GM12872 (cell line): ENCODE measurements around the gene SNTA1.

Source experiments
- TF ChIP-seq, protein P1 (sequence below): IDR thresholded peaks from 3 replicates; pipeline ENCODE4 v1.5.1; 2011; ENCODE audit warnings: low read depth, mild to moderate bottlenecking, low read length, moderate library complexity; ENCODE audit not compliant: insufficient read depth

Gene SNTA1

DNA sequence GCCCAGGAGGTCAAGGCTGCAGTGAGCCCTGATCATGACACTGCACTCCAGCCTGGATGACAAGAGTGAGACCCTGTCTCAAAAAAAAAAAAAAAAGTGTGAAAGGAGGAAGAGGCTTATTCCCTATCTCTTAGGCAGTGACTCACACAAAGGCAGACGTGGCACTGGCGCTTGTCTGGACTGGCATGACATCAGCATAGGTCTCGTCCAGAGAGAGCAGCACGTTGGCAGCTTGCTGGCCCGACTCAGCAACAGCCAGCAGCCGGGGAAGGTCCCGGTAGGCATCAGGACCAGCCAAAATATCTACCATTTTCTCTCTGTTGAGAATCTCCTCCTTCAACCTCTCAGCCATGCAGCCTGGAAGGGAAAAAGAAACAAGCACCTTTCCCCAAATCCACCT is 56.4 kb downstream of the SNTA1 start:
- TF ChIP-seq, protein P1, sequence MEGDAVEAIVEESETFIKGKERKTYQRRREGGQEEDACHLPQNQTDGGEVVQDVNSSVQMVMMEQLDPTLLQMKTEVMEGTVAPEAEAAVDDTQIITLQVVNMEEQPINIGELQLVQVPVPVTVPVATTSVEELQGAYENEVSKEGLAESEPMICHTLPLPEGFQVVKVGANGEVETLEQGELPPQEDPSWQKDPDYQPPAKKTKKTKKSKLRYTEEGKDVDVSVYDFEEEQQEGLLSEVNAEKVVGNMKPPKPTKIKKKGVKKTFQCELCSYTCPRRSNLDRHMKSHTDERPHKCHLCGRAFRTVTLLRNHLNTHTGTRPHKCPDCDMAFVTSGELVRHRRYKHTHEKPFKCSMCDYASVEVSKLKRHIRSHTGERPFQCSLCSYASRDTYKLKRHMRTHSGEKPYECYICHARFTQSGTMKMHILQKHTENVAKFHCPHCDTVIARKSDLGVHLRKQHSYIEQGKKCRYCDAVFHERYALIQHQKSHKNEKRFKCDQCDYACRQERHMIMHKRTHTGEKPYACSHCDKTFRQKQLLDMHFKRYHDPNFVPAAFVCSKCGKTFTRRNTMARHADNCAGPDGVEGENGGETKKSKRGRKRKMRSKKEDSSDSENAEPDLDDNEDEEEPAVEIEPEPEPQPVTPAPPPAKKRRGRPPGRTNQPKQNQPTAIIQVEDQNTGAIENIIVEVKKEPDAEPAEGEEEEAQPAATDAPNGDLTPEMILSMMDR = no peak

DNA sequence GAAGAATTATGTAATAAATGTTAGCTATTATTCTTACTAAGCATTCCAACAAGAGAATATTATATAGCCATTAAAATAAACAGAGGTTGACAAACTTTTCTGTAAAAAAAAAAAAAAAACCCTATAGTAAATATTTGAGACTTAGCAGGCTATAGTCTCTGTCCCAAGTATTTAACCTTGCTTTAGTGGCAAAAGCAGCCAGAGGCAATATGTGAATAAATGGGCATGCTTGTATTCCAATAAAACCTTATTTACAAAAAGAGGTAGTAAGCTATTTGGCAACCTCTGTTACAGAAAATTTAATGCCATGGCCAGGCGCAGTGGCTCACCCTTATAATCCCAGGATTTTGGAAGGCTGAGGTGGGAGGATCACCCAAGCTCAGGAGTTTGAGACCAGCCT is 56.9 kb downstream of the SNTA1 start:
- TF ChIP-seq, protein P1 = no peak

DNA sequence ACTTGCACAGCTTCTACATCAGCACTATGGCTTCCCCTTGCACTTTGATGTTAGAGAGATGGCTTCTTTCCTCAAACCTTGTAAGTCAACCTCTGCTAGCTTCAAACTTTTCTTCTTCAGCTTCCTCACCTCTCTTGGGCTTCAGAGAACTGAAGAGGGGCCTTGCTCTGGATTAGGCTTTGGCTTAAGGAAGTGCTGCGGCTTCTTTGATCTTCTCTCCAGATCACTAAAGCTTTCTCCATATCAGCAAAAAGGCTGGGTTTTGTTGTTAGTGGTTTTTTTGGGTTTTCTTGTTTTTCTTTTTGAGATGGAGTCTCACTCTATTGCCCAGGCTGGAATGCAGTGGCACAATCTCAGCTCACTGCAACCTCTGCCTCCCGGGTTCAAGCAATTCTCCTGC is 66.2 kb downstream of the SNTA1 start:
- TF ChIP-seq, protein P1 = no peak

DNA sequence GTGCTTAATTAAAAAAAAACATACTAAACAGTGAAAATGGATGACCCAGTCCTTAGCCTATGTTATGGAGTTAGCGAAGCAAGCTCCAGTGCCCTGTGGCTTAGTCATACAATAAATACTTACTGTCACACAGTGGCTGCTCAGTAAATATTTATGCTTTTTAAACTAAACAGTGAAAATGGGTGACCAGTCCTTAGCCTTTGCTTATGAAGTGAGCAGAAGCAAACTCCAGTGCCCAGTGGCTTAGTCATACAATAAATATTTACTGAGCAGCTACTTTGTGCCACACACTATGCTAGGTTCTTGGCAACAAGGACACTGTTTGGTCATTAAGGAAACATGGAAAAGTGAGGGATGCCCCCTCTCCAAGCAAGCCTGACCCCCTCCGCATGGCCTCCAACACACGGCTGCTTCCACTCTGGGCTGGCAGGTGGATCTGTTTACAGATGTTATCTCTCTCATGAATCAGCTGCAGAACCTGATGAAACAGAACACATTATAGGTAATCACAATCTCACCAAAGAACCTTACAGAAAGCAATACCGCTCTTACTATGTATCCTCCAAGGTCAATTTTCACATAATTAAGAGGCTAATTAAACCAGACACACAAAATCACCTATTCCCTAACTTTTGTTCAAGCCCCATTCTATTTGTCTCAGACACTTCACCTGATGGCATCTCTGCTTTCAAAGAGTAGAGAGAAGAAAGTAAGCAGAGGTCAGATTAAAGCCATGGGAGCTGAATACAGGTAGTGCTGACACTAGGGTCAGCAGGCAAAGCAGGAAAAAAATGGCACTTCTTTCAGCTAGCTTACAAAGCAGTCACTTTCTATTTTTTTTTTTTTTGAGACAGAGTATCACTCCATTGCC is 69.6 kb downstream of the SNTA1 start:
- TF ChIP-seq, protein P1 = no peak

DNA sequence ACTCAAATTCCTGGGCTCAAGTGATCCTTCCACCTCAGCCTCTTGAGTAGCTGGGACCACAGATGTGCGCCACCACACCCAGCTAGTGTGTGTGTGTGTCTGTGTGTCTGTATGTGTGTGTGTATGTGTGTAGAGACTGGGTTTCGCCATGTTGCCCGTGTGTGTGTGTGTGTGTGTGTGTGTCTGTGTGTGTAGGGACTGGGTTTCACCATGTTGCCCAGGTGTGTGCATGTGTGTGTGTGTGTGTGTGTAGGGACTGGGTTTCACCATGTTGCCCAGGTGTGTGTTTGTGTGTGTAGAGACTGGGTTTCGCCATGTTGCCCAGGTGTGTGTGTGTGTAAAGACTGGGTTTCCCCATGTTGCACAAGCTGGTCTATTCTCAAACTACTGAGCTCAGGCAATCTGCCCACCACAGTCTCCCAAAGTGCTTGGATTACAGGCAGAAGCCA is 70.5 kb downstream of the SNTA1 start:
- TF ChIP-seq, protein P1 = no peak

DNA sequence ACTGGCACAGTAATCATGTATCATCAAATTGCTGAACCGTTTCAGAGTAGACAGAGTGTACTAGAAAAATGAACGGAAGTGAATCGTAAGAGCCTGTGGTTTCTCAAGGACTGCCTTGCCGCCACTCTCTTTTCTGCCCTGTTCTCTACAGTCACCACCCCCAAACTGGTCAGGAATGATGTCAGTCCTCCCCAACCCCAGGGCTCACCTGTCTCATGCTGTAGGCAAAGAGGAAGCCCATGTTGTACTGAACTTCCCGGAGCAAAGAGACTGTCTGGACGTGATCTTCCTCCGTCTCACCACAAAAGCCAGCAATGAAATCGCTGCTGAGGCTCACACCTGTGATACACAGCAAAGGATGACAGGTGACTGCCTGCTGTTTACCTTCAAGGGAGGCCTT is 73.3 kb downstream of the SNTA1 start:
- TF ChIP-seq, protein P1 = no peak

DNA sequence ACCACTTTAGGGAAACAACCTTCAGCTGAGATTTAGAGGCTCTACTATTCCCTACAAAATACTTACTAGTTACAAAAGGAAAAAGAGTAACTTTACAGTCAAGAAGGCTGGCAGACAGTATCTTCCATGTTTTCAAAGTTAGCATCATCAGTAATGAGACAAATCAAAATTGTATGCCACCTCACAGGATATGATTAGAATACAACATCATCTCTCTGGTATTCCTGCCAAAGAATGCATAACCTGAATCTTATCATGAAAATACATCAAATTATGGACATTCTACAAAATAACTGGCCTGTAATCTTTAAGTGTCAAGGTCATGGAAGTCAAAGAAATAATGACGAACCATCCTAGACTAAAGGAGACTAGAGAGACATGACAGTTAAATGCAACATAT is 80.7 kb downstream of the SNTA1 start:
- TF ChIP-seq, protein P1 = no peak
